Measurements from ENCODE around the gene VWA3B.

- TF ChIP-seq EZH2phosphoT487 (IDR thresholded peaks at IDR 0.05; ENCODE audit: borderline replicate concordance) (no peak), CTCF (conservative IDR thresholded peaks at IDR 0.05; ENCODE audit: low read length) (no peak)
Measured at GRCh38 chr2:98357849-98358248, 270.9 kb downstream of the VWA3B start.
